Stimulated activated CD8-positive, alpha-beta memory T cell treated with anti-CD3 and anti-CD28 coated beads, Interleukin-7, amount 100 ng/mL, for 48 hours (primary cell): Measurements from ENCODE around the gene BRD1.

Experiments
- DNase-seq, 2 donors: peaks; one replicate each; pipeline ENCODE4 v3.0.0-alpha.2; 2020; ENCODE audit warnings: low read depth in 1 of 2; ENCODE audit errors: extremely low read depth in 1 of 2

BRD1 gene

GRCh38 chr22:49734882-49735281 lies 92.8 kb downstream of the BRD1 start:
- no peak for DNase-seq

GRCh38 chr22:49734390-49734789 lies 93.3 kb downstream of the BRD1 start:
- no peak for DNase-seq

GRCh38 chr22:49733631-49734030 lies 94.0 kb downstream of the BRD1 start:
- DNase-seq, result no peak

GRCh38 chr22:49730656-49731055 lies 97.0 kb downstream of the BRD1 start:
- DNase-seq, result no peak

- no peak for DNase-seq
These were observed 99.0 kb downstream of the BRD1 start for GRCh38 chr22:49728570-49729271.

- DNase-seq, result no peak
These were observed 99.6 kb downstream of the BRD1 start for GRCh38 chr22:49727881-49728569.

- DNase-seq, result no peak
These were observed 100.3 kb downstream of the BRD1 start for GRCh38 chr22:49727191-49727880.

- DNase-seq, result no peak
These were observed 101.0 kb downstream of the BRD1 start for GRCh38 chr22:49726701-49727101.

GRCh38 chr22:49726022-49726681 lies 101.5 kb downstream of the BRD1 start:
- DNase-seq, result no peak

- DNase-seq, result no peak
These were observed 102.2 kb downstream of the BRD1 start for GRCh38 chr22:49725516-49725915.

- peak; percentile 39 to 55 for DNase-seq
These were observed 102.7 kb downstream of the BRD1 start for GRCh38 chr22:49724893-49725489.

- peak in 1 of 2 donors; percentile 18 for DNase-seq
These were observed 103.4 kb downstream of the BRD1 start for GRCh38 chr22:49724030-49724892.

- no peak for DNase-seq
These were observed 104.1 kb downstream of the BRD1 start for GRCh38 chr22:49723478-49724029.
